Measurements from ENCODE around the gene SCAF4.
"Not testable (repeated sequence)": the region's sequence is repeated elsewhere in the genome, so short reads cannot be mapped to it uniquely, and the experiment has no call there.

The SCAF4 gene

GRCh38 chr21:31647650-31648049 lies 84.3 kb downstream of the SCAF4 start:
- H3K4me3 ChIP-seq (ENCODE audit: extremely low read depth, insufficient read depth, low read length, poor library complexity, severe bottlenecking): no peak overlapping the region
- WGBS, 2 experiments (ENCODE audit: insufficient coverage in 2 of 2): 71 to 90% methylated on average over 1 to 2 of the region's 3 CpGs
- H3K9me3 ChIP-seq (ENCODE audit: control insufficient read depth, low read length): no peaks in the 10 kb centered on the region
- no peaks in the 10 kb centered on the region for H3K36me3 ChIP-seq (ENCODE audit: control insufficient read depth, insufficient read depth, low read length)
- no peaks in the 10 kb centered on the region for H3K4me1 ChIP-seq (ENCODE audit: control insufficient read depth, insufficient read depth, low read length, poor library complexity, severe bottlenecking)
- H3K27ac ChIP-seq (ENCODE audit: low read depth, low read length, severe bottlenecking): no peak overlapping the region

- H3K9me3 ChIP-seq (ENCODE audit: control insufficient read depth, low read length): no peaks in the 10 kb centered on the region
- no peaks in the 10 kb centered on the region for H3K4me1 ChIP-seq (ENCODE audit: control insufficient read depth, insufficient read depth, low read length, poor library complexity, severe bottlenecking)
- no peak overlapping the region for H3K4me3 ChIP-seq (ENCODE audit: extremely low read depth, insufficient read depth, low read length, poor library complexity, severe bottlenecking)
- no peak overlapping the region for H3K27ac ChIP-seq (ENCODE audit: low read depth, low read length, severe bottlenecking)
- 89 to 98% methylated on average over 4 of the region's 4 CpGs for WGBS, 2 experiments (ENCODE audit: insufficient coverage in 2 of 2)
- H3K36me3 ChIP-seq (ENCODE audit: control insufficient read depth, insufficient read depth, low read length): no peaks in the 10 kb centered on the region
Observed at GRCh38 chr21:31644643-31645042, 87.3 kb downstream of the SCAF4 start.

GRCh38 chr21:31641416-31641922 lies 90.4 kb downstream of the SCAF4 start:
- H3K4me1 ChIP-seq (ENCODE audit: control insufficient read depth, insufficient read depth, low read length, poor library complexity, severe bottlenecking): no peaks in the 10 kb centered on the region
- no peaks in the 10 kb centered on the region for H3K9me3 ChIP-seq (ENCODE audit: control insufficient read depth, low read length)
- H3K4me3 ChIP-seq (ENCODE audit: extremely low read depth, insufficient read depth, low read length, poor library complexity, severe bottlenecking): no peak overlapping the region
- H3K36me3 ChIP-seq (ENCODE audit: control insufficient read depth, insufficient read depth, low read length): no peaks in the 10 kb centered on the region
- no peak overlapping the region for H3K27ac ChIP-seq (ENCODE audit: low read depth, low read length, severe bottlenecking)
- WGBS, 2 experiments (ENCODE audit: insufficient coverage in 2 of 2): 78 to 90% methylated on average over 10 to 11 of the region's 12 CpGs

- WGBS, 2 experiments (ENCODE audit: insufficient coverage in 2 of 2): no CpG with 5 or more reads among the region's 2 CpGs
- Histone ChIP-seq H3K4me3 (ENCODE audit: extremely low read depth, insufficient read depth, low read length, poor library complexity, severe bottlenecking) (no peak overlapping the region), H3K9me3 (ENCODE audit: control insufficient read depth, low read length) (no peaks in the 10 kb centered on the region), H3K36me3 (ENCODE audit: control insufficient read depth, insufficient read depth, low read length) (no peaks in the 10 kb centered on the region), H3K4me1 (ENCODE audit: control insufficient read depth, insufficient read depth, low read length, poor library complexity, severe bottlenecking) (no peaks in the 10 kb centered on the region), H3K27ac (ENCODE audit: low read depth, low read length, severe bottlenecking) (no peak overlapping the region)
Observed at GRCh38 chr21:31636874-31637273, 95.0 kb downstream of the SCAF4 start.

GRCh38 chr21:31634993-31635392 lies 96.9 kb downstream of the SCAF4 start:
- Histone ChIP-seq H3K4me1 (ENCODE audit: control insufficient read depth, insufficient read depth, low read length, poor library complexity, severe bottlenecking) (no peaks in the 10 kb centered on the region), H3K27ac (ENCODE audit: low read depth, low read length, severe bottlenecking) (no peak overlapping the region), H3K36me3 (ENCODE audit: control insufficient read depth, insufficient read depth, low read length) (no peaks in the 10 kb centered on the region), H3K4me3 (ENCODE audit: extremely low read depth, insufficient read depth, low read length, poor library complexity, severe bottlenecking) (no peak overlapping the region), H3K9me3 (ENCODE audit: control insufficient read depth, low read length) (no peaks in the 10 kb centered on the region)
- 80 to 90% methylated on average over 2 of the region's 3 CpGs for WGBS, 2 experiments (ENCODE audit: insufficient coverage in 2 of 2)

GRCh38 chr21:31631881-31632280 lies 100.0 kb downstream of the SCAF4 start:
- H3K4me3 ChIP-seq (ENCODE audit: extremely low read depth, insufficient read depth, low read length, poor library complexity, severe bottlenecking); H3K36me3 ChIP-seq (ENCODE audit: control insufficient read depth, insufficient read depth, low read length): not testable (repeated sequence)
- WGBS, 2 experiments (ENCODE audit: insufficient coverage in 2 of 2): 92 to 95% methylated on average over 5 to 6 of the region's 6 CpGs

GRCh38 chr21:31629972-31630711 lies 101.8 kb downstream of the SCAF4 start:
- Histone ChIP-seq H3K9me3 (ENCODE audit: control insufficient read depth, low read length) (no peaks in the 10 kb centered on the region), H3K4me3 (ENCODE audit: extremely low read depth, insufficient read depth, low read length, poor library complexity, severe bottlenecking) (no peak overlapping the region), H3K4me1 (ENCODE audit: control insufficient read depth, insufficient read depth, low read length, poor library complexity, severe bottlenecking) (no peaks in the 10 kb centered on the region), H3K36me3 (ENCODE audit: control insufficient read depth, insufficient read depth, low read length) (no peaks in the 10 kb centered on the region), H3K27ac (ENCODE audit: low read depth, low read length, severe bottlenecking) (no peak overlapping the region)
- 91 to 92% methylated on average over 7 to 8 of the region's 8 CpGs for WGBS, 2 experiments (ENCODE audit: insufficient coverage in 2 of 2)

More at GRCh38 chr21:31631881-31632280, 100.0 kb downstream of the SCAF4 start:
- H3K9me3 ChIP-seq (ENCODE audit: control insufficient read depth, low read length); H3K4me1 ChIP-seq (ENCODE audit: control insufficient read depth, insufficient read depth, low read length, poor library complexity, severe bottlenecking); H3K27ac ChIP-seq (ENCODE audit: low read depth, low read length, severe bottlenecking): not testable (repeated sequence)

- Histone ChIP-seq H3K4me1 (ENCODE audit: control insufficient read depth, insufficient read depth, low read length, poor library complexity, severe bottlenecking) (no peaks in the 10 kb centered on the region), H3K9me3 (ENCODE audit: control insufficient read depth, low read length) (no peaks in the 10 kb centered on the region), H3K4me3 (ENCODE audit: extremely low read depth, insufficient read depth, low read length, poor library complexity, severe bottlenecking) (no peak overlapping the region), H3K36me3 (ENCODE audit: control insufficient read depth, insufficient read depth, low read length) (no peaks in the 10 kb centered on the region), H3K27ac (ENCODE audit: low read depth, low read length, severe bottlenecking) (no peak overlapping the region)
- 95 to 99% methylated on average over 9 to 10 of the region's 11 CpGs for WGBS, 2 experiments (ENCODE audit: insufficient coverage in 2 of 2)
Observed at GRCh38 chr21:31624961-31625491, 106.9 kb downstream of the SCAF4 start.

GRCh38 chr21:31624181-31624580 lies 107.7 kb downstream of the SCAF4 start:
- WGBS, 2 experiments (ENCODE audit: insufficient coverage in 2 of 2): no CpG with 5 or more reads among the region's 3 CpGs
- no peaks in the 10 kb centered on the region for H3K4me1 ChIP-seq (ENCODE audit: control insufficient read depth, insufficient read depth, low read length, poor library complexity, severe bottlenecking)
- no peaks in the 10 kb centered on the region for H3K9me3 ChIP-seq (ENCODE audit: control insufficient read depth, low read length)
- H3K36me3 ChIP-seq (ENCODE audit: control insufficient read depth, insufficient read depth, low read length): no peaks in the 10 kb centered on the region
- no peak overlapping the region for H3K27ac ChIP-seq (ENCODE audit: low read depth, low read length, severe bottlenecking)
- H3K4me3 ChIP-seq (ENCODE audit: extremely low read depth, insufficient read depth, low read length, poor library complexity, severe bottlenecking): no peak overlapping the region

- Histone ChIP-seq H3K9me3 (ENCODE audit: control insufficient read depth, low read length) (no peaks in the 10 kb centered on the region), H3K27ac (ENCODE audit: low read depth, low read length, severe bottlenecking) (no peak overlapping the region), H3K4me1 (ENCODE audit: control insufficient read depth, insufficient read depth, low read length, poor library complexity, severe bottlenecking) (no peaks in the 10 kb centered on the region), H3K36me3 (ENCODE audit: control insufficient read depth, insufficient read depth, low read length) (no peaks in the 10 kb centered on the region), H3K4me3 (ENCODE audit: extremely low read depth, insufficient read depth, low read length, poor library complexity, severe bottlenecking) (no peak overlapping the region)
- 49 to 90% methylated on average over 3 to 4 of the region's 6 CpGs for WGBS, 2 experiments (ENCODE audit: insufficient coverage in 2 of 2)
Observed at GRCh38 chr21:31623664-31624063, 108.3 kb downstream of the SCAF4 start.

- no peaks in the 10 kb centered on the region for H3K36me3 ChIP-seq (ENCODE audit: control insufficient read depth, insufficient read depth, low read length)
- H3K27ac ChIP-seq (ENCODE audit: low read depth, low read length, severe bottlenecking): no peak overlapping the region
- H3K4me3 ChIP-seq (ENCODE audit: extremely low read depth, insufficient read depth, low read length, poor library complexity, severe bottlenecking): no peak overlapping the region
- no peaks in the 10 kb centered on the region for H3K9me3 ChIP-seq (ENCODE audit: control insufficient read depth, low read length)
- no CpG with 5 or more reads among the region's 3 CpGs for WGBS, 2 experiments (ENCODE audit: insufficient coverage in 2 of 2)
- no peaks in the 10 kb centered on the region for H3K4me1 ChIP-seq (ENCODE audit: control insufficient read depth, insufficient read depth, low read length, poor library complexity, severe bottlenecking)
Observed at GRCh38 chr21:31622397-31622796, 109.5 kb downstream of the SCAF4 start.
